SK-N-DZ (cell line): ENCODE measurements around the gene LPA. TPM values are rescaled to one million over a fixed set of nuclear protein-coding genes. Genes with fewer than 3 reads are reported as not detected.
"Not testable (repeated sequence)": the region's sequence is repeated elsewhere in the genome, so short reads cannot be mapped to it uniquely, and the experiment has no call there.

Experiments
- DNase-seq: peaks from one replicate; pipeline ENCODE4 v3.0.0-alpha.2; 2015; ENCODE audit warnings: low spot score
- polyA plus RNA-seq, 2 experiments: library from polyadenylated mRNA; depleted of rRNA; stranded (reverse); fragments of >200 nt; gene quantifications; 2 replicates each; pipeline ENCODE4 v1.2.3, GENCODE V29; 2014

The LPA gene
- polyA plus RNA-seq (2014; cell fraction: cytosol; rRNA removed) = not detected in 2 replicates
- not detected in 2 replicates for polyA plus RNA-seq (2014; cell fraction: nucleus; rRNA removed)

- not testable (repeated sequence) for DNase-seq
Measured at GRCh38 chr6:160664198-160664597, at the start of gene LPA. Gene LPA, minus strand, starts transcription at chr6:160664275. Its CDS starts 61 bp downstream, at chr6:160664214.

- DNase-seq = not testable (repeated sequence)
Measured at GRCh38 chr6:160708993-160709392, 44.9 kb upstream of the LPA start.

- DNase-seq = not testable (repeated sequence)
Measured at GRCh38 chr6:160704688-160705087, 40.6 kb upstream of the LPA start.

GRCh38 chr6:160701918-160702680 lies 38.0 kb upstream of the LPA start, which contains the start of gene PLG:
Gene PLG, plus strand, starts transcription at chr6:160702244. Its CDS starts 61 bp downstream, at chr6:160702305.
- not testable (repeated sequence) for DNase-seq

GRCh38 chr6:160697826-160698225 lies 33.8 kb upstream of the LPA start:
- DNase-seq = no peak

GRCh38 chr6:160696884-160697283 lies 32.8 kb upstream of the LPA start:
- DNase-seq = not testable (repeated sequence)

- not testable (repeated sequence) for DNase-seq
Measured at GRCh38 chr6:160695622-160696021, 31.5 kb upstream of the LPA start.

GRCh38 chr6:160695025-160695424 lies 30.9 kb upstream of the LPA start:
- DNase-seq = not testable (repeated sequence)

GRCh38 chr6:160692369-160692959 lies 28.4 kb upstream of the LPA start:
- no peak for DNase-seq

- no peak for DNase-seq
Measured at GRCh38 chr6:160691617-160692016, 27.5 kb upstream of the LPA start.

GRCh38 chr6:160690458-160690857 lies 26.4 kb upstream of the LPA start:
- no peak for DNase-seq

GRCh38 chr6:160685762-160686450 lies 21.8 kb upstream of the LPA start:
- DNase-seq = no peak

- not testable (repeated sequence) for DNase-seq
Measured at GRCh38 chr6:160685101-160685761, 21.2 kb upstream of the LPA start.

- no peak for DNase-seq
Measured at GRCh38 chr6:160679402-160679769, 15.3 kb upstream of the LPA start.

GRCh38 chr6:160678744-160679401 lies 14.8 kb upstream of the LPA start:
- no peak for DNase-seq

GRCh38 chr6:160678230-160678629 lies 14.2 kb upstream of the LPA start:
- DNase-seq = no peak

- DNase-seq = not testable (repeated sequence)
Measured at GRCh38 chr6:160676418-160676817, 12.3 kb upstream of the LPA start.

GRCh38 chr6:160668589-160668988 lies 4.5 kb upstream of the LPA start:
- no peak for DNase-seq

GRCh38 chr6:160667639-160668481 lies 3.8 kb upstream of the LPA start:
- no peak for DNase-seq

- no peak for DNase-seq
Measured at GRCh38 chr6:160662842-160663241, 1.2 kb downstream of the LPA start.
